Cerebellar cortex (tissue), 1 donor: Measurements from ENCODE around the gene SULT1A1.

Experiments used
- DNase-seq: peaks from one replicate; pipeline ENCODE4 v3.0.0-alpha.2; 2015; ENCODE audit warnings: low spot score

SULT1A1 gene

GRCh38 chr16:28558456-28558855 is 51.4 kb downstream of the SULT1A1 start:
- DNase-seq: no peak

- DNase-seq: no peak
These were observed 52.9 kb downstream of the SULT1A1 start for GRCh38 chr16:28556914-28557320.

GRCh38 chr16:28555561-28555960 is 54.3 kb downstream of the SULT1A1 start:
- no peak for DNase-seq
